GM19324 (cell line): ENCODE measurements around the gene CSMD2.
"Not testable (repeated sequence)": the region's sequence is repeated elsewhere in the genome, so short reads cannot be mapped to it uniquely, and the experiment has no call there.

Experiments used
- ATAC-seq: cut with Tn5 transposase; IDR thresholded peaks from one replicate; pipeline ENCODE4 v1.9.1; 2021; ENCODE audit warnings: mild to moderate bottlenecking, moderate library complexity; ENCODE audit not compliant: unreplicated experiment, low FRiP score

CSMD2 gene

DNA sequence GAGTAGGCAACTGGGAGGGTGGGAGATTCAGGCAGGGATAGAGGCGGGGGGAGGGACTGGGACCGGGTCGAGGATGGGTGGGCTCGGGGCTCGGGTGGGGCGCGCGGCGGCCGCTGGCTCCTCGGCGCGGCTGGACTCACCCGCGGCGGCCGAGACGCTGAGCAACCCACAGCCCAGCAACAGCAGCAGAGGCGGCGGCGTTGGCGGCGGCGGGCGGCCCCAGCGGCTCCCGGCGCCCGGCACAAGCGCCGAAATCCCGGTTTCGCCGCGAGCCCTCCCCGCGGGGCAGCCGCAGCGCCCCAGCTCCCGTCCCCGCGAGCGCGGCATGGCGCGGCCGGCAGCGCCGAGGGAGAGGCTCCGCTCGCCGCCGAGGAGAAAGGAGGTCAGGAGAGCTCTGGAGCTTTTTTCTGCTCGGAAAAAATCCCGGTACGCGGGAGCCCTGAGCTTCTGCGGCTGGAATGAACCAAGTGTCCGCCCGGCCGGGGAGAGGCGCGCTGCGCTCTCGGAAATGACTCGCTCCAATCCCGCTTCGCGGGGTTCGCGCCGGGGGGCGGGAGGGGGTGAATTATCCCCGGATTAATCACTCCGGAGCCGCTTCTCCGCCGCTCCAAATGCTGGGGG is at the start of gene CSMD2:
TSS of gene CSMD2 (minus strand) at position 460 of the 621 bp plus-strand sequence. CDS start at position 327, 133 bp downstream.
- no peak for ATAC-seq

DNA sequence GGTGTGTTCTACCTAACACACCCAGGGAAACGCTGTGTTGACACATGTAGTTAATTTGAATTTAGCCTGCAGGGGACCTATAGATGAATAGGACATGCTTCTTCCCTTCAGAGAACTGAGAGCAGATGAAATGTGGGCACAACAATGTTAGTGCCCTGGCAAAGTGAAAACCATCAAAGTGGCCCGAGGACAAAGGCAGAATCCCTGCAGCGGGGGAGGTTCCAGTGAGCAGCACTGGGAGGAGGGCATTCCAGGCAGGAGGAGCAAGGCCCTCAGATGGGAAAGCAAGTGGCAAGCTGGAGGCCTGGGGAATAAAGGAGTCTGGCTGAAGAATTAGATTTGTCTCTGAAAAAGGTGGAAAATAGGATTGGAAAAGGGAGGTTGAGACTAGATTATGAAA is 48.9 kb upstream of the CSMD2 start:
- ATAC-seq: no peak

DNA sequence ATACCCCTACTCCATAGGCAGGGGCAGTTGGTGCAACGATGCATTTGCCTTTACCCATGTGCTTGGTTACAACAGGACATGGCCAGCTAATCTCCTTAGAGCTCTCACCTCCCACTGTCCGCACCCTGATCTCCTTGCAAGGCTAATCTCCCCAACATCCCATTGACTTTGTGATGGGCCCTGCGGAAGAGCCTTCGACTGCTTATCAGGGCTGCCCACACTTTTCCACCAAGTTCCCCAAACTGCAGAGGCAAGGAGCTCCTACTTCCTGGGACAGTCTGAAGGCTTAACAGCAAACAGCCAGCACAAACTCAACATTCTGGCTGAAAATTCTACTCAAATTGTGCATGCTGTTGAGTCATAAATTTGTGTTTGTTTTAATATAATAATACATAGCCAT is 47.6 kb upstream of the CSMD2 start:
- no peak for ATAC-seq

DNA sequence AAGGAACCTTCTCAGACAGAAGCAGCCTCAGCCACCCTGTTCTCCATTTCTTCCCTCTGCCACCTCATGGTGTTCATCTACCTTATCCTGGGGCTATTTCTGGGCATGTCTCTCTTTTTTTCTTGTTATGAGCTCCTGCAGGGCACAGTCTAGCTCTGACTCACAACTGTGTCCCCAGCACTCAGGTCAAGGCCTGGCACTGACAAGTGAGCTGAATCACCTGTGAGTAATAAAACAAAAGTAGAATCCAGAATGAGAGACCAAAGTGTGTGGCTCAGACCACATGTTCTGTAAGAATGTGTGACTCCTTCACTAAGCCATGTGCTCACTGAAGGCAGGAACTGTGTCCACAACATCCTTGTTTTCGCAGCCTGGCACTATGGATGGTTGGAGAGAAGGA is 34.9 kb upstream of the CSMD2 start:
- ATAC-seq: no peak

DNA sequence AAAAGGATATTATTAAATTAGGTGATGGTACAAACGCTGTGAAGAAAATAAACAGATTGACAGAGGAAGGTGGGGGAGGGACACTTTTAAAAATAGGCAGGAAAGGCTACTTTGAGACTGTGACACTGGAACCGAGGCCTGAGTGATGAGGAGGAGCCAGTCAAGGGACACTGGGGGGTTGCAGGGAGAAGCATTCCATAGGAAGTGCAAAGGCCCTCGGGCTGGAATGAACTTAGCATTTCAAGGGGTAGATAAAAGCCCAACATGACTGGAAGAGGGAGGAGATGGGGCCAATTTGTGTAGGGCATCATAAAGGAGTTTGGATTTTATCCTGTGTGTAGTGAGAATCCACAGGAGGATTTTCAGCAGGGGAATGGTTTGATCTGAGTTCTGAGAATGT is 27.6 kb upstream of the CSMD2 start:
- no peak for ATAC-seq

DNA sequence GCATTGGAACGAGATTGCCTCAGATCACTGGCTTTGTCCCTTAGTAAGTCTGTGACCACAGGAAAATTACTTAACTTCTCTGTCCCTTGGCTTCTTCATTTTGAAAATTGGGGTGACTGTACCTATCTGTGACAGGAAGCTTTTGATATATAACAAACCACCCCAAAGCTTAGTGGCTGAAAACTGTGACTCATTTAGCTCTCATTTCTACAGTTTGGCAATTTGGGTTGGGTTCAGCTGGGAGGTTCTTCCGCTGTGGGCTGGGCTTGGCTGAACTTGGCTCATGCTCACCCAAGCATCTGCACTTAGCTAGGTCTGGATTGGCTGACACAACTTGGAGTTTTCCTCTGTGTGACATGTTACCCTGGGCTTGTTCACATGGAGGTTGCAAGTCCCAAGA is 25.7 kb upstream of the CSMD2 start:
- ATAC-seq: no peak

DNA sequence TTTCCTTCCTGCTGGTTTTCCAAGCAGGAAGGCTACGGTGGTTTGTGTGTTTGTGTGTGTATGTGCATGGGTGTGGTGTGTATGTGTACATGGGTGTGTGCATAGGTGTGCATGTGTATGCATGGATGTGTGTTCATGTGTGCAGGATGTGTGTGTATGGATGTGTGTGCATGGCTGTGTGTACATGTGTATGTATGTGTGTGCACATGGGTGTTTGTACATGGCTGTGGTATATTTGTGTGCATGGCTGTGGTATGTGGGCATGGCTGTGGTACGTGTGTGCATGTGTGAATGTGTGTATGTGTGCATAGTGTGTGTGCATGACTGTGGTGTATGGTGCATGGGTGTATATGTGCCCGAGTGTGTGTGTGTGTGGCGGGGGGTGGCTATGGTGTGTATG is 24.0 kb upstream of the CSMD2 start:
- ATAC-seq: no peak

DNA sequence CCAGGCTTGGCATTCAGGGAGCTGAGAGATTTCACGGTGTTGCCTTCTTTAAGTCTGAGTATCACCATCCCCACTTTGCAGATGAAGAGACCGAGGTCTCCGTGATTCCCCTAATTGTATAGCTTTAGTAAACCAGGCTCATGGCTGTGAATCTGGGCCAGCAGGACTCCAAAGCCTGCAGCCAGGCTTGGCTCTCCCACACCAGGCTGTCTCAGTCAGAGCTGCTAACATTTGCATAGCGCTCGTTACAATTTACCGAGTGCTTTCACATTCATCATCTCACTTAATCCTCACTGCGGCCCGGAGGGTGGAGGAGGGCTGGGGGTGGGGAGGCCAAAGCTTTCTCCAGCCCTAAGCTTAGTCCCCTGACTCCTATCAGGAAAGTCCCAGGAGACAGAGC is 23.4 kb upstream of the CSMD2 start:
- no peak for ATAC-seq

DNA sequence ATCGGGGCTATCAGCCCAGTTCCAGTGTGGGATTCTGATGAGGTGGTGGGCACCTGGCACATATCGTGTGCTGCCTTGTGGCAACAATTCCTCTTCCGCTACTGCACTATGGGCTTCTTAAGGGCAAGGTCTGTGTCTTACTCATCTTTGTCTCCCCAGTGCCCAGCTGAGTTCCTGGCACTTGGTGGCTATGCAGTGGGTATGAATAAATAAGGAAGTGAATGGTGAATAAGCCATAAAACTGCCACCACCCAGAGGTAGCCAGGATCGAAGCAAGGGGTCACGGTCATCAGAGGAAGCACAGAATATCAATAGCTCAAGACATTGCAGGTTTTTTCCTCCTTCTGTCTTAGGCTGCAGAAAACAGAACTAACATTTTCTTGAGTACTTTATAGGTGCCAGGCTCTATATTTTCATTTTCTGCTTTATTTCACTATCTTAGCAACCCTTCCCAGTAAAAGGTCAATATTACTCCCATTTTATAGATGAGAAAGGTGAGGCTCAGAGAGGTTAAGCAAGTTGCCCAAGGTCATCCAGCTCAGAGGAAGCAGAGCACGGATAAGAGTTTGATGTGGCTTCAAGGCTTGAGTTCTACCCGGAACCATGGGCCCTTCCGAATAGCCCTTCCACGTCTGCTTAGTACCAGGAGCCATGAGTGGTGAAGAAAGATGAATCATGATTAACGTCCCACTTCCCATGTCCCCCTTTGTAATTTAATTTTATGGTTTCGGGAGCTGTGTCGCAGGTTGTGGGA is 21.9 kb upstream of the CSMD2 start:
- no peak for ATAC-seq

DNA sequence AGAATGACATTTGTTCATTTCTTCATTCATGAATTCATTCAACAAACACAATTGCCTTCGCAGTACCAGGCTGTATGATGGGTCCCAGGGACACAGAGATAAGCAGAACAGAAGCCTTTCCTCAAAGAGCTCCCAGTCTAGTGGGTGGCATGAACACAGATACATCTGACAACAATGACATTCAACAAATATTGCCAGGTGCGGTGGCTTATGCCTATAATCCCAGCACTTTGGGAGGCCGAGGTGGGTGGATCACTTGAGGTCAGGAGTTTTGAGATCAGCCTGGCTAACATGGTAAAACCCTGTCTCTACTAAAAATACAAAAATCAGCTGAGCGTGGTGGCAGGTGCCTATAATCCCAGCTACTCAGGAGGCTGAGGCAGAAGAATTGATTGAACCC is 18.4 kb upstream of the CSMD2 start:
- not testable (repeated sequence) for ATAC-seq

DNA sequence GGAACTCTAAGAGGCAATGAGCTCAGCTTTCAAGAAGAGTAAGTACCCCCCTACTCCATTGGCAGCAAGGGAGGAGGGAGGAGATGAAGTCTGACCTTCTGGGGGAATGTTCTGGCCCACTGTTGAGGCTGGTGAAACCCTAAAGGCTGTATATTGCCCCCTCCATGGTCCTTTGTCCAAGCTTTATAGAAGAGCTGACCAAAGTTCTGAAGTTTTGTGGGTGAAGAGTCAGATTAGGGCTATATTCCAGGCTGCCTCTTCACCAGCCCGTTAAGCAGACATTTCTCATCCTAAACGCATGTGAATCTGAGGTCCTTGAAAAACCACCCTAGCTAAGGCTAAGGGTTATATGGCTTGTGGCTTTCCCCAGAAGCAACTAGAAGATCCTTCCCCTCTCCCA is 13.0 kb upstream of the CSMD2 start:
- ATAC-seq: no peak

DNA sequence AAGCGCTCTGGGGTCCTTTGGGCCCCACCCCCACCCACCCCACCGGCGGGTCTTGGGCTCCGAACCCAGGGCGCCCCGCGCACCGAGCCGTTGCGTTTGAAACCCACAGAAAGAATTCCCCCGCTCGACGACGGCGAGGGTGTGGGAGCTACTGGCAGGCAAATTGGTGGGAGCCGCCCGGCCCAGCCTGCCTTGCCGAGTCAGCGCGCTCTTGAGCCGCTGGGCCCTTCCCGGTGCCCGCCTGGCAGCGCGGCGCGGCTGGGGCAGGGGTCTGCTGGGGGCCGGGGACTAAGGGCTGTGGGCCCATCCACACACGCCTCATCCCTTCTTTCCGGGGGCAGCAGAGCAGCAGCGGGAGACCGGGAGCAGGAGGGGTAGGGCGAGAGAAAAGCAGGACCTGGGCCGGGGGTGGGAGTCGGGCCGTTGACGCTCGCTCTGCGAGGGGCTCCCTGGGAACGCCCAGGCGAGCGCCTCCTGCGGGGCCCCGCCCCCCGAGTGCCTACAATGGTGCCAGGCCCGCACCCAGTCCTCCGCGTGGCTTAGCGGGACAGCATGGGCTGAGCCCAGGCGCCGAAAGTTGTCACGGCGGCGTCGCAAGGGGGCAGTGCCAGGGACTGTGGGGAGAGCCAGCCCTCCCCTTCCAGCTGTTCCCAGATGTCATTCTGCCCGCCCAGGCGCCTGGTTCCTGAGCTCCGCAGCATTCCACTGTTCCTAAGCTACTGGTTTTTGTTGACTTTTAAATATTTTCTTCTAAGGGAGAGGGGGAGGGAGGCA is 12.0 kb upstream of the CSMD2 start, which contains the start of gene C1orf94:
TSS of gene C1orf94 (plus strand) at position 78 of the 774 bp plus-strand sequence. CDS start 883 bp downstream, outside the sequence.
- no peak for ATAC-seq

DNA sequence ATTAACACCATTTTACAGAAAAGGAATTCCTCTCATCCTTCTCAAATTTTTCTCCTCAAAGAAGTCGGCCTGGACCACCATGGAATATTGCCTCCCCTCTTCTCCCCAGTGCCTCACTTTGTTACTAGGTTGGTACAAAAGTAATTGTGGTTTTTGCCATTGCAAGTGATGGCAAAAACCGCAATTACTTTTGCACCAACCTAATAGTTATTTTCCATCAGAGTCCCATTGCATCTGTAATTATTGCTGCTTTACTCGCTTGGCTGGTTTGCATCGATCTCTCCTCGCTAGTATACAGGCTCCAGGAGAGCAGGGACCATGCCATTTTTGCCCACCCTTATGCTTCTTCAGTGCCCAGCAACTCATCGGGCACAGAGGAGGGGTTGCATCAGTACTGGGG is 10.7 kb upstream of the CSMD2 start:
- no peak for ATAC-seq

DNA sequence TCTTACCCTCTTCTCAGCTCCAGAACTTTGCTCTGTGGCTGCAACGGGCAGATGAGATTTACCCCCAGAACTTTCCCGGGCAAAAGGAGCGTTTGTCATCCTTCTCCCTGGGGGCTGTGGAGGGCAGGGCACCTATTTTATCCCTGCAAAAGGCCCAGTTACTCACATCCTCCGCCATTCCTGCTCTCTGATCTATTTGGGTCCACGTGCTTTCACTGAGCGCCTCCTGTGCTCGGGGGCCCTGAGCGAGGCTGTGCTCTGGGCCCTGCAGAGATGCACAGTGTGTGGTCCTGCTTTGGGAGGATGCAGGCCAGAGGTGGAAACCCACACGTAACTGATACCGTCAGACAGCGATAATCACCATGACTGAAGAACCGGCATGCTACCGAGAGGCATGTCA is 2.4 kb upstream of the CSMD2 start:
- no peak for ATAC-seq

DNA sequence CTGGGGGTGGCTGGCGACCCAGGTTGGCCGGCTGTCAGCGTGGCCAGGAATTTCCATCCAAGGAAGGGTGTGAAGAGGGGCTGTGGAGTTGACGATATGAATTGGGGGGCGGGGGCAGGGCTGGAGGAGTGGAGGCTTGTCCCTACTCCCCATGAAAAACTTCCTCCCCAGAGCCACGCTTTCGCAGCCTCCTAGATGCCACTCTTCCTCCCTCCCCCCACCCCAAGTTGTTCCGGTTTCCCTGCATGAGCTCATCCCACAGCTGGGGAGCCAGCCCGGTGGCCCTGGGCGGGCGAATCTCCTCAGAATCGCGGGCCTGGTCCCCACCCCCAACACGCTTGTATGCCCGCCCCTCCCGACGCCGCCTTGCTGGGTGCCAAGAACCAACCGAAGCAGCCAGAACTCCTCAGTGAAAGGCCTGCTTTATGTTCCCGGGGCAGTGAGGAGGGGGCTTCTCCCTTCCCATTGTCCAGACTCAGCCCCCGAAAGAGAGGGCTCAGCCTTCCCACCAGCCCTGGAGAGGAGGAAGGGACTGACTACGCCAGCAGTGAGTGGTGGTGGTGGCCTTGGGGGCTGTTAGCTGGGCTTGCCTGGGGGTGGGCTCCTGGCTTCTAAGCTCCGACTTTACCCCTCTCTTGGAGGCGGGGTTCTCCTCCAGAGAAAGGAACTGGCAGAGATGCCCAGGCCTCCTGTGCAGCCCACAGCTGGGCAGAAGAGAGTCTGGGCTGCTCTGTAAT is 1.8 kb upstream of the CSMD2 start:
- no peak for ATAC-seq

DNA sequence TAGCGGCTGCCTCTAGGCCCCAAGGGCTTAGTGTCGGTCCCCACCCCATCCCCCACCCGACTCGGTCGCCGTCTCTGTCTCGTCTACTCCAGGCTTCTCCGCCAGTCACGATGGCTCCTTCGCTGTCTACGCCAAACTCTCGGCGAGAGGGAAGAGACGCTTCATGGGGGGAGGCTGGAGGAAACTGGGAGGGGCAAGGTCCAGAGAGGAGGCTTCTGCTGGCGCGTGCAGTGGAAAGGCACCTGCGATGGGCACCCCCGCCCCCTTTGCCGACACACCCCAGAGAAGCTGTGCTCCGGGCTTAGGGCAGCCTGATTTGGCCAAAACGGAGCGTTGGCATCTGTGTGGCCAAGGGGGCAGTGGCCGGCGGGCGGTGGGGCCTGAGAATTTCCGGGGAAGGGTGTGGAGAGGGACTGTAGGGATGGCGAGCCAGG is 1.2 kb upstream of the CSMD2 start:
- no peak for ATAC-seq

DNA sequence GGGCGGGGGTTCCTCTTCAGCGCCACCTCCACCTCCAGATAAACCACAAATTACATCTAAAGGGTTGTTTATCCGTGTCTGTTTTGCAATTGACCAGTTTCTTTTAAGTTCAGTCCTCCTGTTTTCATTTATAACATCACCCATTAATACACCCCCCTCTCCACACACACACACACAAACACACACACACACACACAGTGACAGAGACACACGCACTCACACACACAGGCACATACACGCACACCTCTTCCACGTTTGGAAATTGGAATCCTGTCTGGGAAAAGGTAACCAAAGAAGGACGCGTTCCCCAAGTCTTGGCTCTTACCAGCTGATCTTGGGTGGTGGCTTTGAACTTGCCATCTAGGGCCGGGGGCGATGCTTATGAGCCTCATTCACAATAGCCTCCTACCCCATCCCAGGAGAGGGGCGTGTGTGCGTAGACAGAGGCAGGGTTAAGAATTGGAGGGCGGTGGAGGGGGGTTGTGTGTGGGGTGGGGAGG is 442 bp upstream of the CSMD2 start:
- ATAC-seq: no peak

DNA sequence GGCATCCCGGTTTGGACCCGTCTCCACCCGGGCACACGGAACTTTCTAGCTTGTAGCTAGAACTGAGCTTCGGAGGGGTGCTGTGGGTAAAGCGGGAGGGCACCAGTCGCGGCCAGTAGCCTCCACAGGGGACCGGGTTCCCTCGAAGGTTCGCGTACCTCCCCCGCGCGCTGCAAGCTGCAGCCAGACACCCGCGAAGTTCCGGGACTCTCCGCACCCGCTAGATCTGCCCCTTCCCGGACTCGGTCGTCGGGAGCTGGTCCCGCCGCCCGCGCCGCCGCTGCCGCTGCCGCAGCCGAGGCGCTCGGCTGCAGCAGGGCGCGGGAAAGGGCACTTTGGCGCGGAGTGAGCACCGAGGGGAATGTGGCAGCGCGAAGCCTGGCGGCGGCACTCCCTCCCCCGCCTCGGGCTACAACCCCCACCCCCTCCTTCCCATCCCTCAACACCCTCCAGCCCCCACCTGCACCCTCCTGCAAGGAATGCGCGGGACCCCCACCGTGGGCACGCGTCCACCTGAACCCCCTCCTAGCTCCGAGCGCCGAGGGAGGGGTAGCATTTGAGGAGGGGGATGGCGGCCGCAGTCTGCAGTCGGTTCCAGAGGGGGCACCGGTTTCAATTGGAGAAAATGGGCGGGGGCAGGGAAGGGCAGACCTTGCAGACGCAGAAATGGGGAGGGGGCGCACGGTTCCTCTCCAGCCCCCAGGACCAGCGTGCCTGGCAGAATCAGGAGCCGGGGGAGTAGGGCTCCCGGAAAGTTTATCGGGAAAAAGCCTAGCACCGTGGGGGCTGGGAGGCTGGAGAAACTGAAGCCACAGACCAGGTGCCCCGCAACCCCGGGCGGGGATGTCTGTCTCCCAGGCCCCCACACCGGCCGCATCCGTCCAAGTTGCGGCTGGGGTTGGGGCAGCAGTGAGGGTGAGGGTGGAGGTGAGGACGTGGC is 968 bp downstream of the CSMD2 start:
- ATAC-seq: no peak
